Measurements from ENCODE around the gene F7. TPM values are rescaled to one million over a fixed set of nuclear protein-coding genes. Genes with fewer than 3 reads are reported as not detected.

F7 gene
- total and polyA plus RNA-seq, 2 of the 4 experiments (the other 2 are of a cell fraction), result under 0.01 to 0.07 TPM

DNA sequence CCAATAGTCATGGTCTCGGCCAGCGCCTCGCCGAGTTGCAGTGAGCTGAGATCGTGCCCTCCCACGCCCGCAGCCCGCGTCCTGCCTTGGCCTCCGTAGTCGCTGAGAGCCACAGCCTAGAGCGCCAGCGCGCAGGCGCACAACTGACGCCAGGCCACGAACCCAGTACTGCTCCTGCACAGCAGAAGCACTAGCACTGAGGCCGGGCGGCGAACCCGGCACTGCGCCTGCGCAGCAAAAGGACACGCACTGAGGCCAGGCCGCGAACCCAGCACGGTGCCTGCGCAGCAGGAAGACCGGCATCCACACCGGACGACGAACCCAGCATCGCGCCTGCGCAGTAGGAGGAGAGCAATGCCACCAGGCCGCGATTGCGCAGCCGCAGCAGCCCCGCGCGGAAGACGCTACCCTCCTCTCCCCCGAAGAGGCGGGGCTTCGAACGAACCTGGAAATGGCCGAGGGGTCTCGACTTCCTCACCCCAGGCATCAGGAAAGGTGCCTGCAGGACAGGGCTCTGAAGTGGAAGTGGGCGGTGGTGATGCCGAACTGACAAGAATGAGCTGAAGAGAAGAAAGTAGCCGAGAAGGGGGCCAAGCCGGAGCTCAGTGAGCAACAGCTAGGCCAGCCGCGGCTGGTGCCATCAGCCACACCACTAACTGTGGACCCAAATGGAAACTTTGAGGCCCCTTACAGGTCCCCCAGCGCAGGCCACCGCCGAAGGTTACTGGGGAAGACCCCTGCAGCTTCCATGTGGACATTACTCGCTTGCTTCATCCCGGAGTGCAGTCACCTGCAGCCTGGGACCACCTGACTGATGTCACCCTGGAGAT lies 24.5 kb downstream of the F7 start:
- H4K5ac ChIP-seq (ENCODE audit: low read depth, low read length), result no peak overlapping the region; the same call in 1 of the 2 replicates
- no peaks in the 10 kb centered on the region for H3K79me1 ChIP-seq (ENCODE audit: low read depth in 1 of 2, low read length in 2 of 2)
- no peak overlapping the region for H3K9ac ChIP-seq (ENCODE audit: low read depth, low read length)
- no peak overlapping the region for H3K4me2 ChIP-seq (ENCODE audit: low read depth, low read length)
- ATAC-seq (ENCODE audit: low read depth) (peak; percentile 11; the same call in 1 of the 2 replicates), DNase-seq (no peak)
- H3K4me3 ChIP-seq (ENCODE audit: insufficient read depth, low read depth, low read length), result no peak overlapping the region
- peak overlapping the region; percentile 73 for H2AFZ ChIP-seq (replicated peaks; ENCODE audit: low read length, poor library complexity)
- in situ Hi-C loops (cut with MboI; ENCODE audit: low sequenced_read_pairs) (no loop called here), intact Hi-C loops (cut with micrococcal nuclease) (no loop called here), dilution Hi-C loops (cut with HindIII; ENCODE audit: low sequenced_read_pairs, unreplicated experiment) (no loop called here)
- H2BK20ac ChIP-seq (ENCODE audit: low read depth, low read length), result no peak overlapping the region
- no peak overlapping the region for H3K27ac ChIP-seq (ENCODE audit: insufficient read depth, low read length)
- TF ChIP-seq, protein P1, sequence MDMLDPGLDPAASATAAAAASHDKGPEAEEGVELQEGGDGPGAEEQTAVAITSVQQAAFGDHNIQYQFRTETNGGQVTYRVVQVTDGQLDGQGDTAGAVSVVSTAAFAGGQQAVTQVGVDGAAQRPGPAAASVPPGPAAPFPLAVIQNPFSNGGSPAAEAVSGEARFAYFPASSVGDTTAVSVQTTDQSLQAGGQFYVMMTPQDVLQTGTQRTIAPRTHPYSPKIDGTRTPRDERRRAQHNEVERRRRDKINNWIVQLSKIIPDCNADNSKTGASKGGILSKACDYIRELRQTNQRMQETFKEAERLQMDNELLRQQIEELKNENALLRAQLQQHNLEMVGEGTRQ (IDR thresholded peaks at IDR 0.05; ENCODE audit: low read depth, low read length), result no peak
- no peak for TF ChIP-seq SMC3 (IDR thresholded peaks at IDR 0.05; ENCODE audit: low read depth, low read length)
- no peak for TF ChIP-seq MAZ (IDR thresholded peaks at IDR 0.05; ENCODE audit: borderline replicate concordance, low read depth, low read length)
- no peak for TF ChIP-seq RFX5 (IDR thresholded peaks at IDR 0.05; ENCODE audit: low read depth, low read length)
- TF ChIP-seq BHLHE40 (IDR thresholded peaks at IDR 0.05; ENCODE audit: low read depth, low read length), result no peak
- no peak for TF ChIP-seq RCOR1 (IDR thresholded peaks at IDR 0.05; ENCODE audit: insufficient replicate concordance, low read length)
- TF ChIP-seq, protein P2, sequence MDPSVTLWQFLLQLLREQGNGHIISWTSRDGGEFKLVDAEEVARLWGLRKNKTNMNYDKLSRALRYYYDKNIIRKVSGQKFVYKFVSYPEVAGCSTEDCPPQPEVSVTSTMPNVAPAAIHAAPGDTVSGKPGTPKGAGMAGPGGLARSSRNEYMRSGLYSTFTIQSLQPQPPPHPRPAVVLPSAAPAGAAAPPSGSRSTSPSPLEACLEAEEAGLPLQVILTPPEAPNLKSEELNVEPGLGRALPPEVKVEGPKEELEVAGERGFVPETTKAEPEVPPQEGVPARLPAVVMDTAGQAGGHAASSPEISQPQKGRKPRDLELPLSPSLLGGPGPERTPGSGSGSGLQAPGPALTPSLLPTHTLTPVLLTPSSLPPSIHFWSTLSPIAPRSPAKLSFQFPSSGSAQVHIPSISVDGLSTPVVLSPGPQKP (IDR thresholded peaks at IDR 0.05; ENCODE audit: borderline replicate concordance, low read depth, low read length), result no peak
- TF ChIP-seq CHD1 (IDR thresholded peaks at IDR 0.05; ENCODE audit: low read depth, low read length), result no peak
- no peak for TF ChIP-seq RAD21 (IDR thresholded peaks at IDR 0.05; ENCODE audit: low read length)
- TF ChIP-seq MAFK (IDR thresholded peaks at IDR 0.05; ENCODE audit: low read depth, low read length), result no peak
- TF ChIP-seq POLR2A (IDR thresholded peaks at IDR 0.05; ENCODE audit: low read depth, low read length), result no peak
- TF ChIP-seq CTCF (conservative IDR thresholded peaks at IDR 0.05; ENCODE audit: low read depth, low read length), result no peak
- no peak overlapping the region for H3K56ac ChIP-seq (ENCODE audit: extremely low read depth, insufficient read depth, low read length)
- H3K9me3 ChIP-seq (ENCODE audit: control insufficient read depth, insufficient read depth, low read length), result no peaks in the 10 kb centered on the region
- no peak overlapping the region for H2BK5ac ChIP-seq (ENCODE audit: low read depth, low read length, poor library complexity, severe bottlenecking)
- H2AK5ac ChIP-seq (ENCODE audit: low read depth, low read length), result no peak overlapping the region
- no peak overlapping the region for H2AK9ac ChIP-seq (replicated peaks; ENCODE audit: low read depth, low read length, poor library complexity)
- H4K20me1 ChIP-seq (ENCODE audit: insufficient read depth, low read length), result no peaks in the 10 kb centered on the region
- H3K36me3 ChIP-seq (ENCODE audit: control insufficient read depth, insufficient read depth, low read length), result no peaks in the 10 kb centered on the region
- no peak overlapping the region for H4K8ac ChIP-seq (ENCODE audit: low read depth in 2 of 2, low read length in 2 of 2)
- no peak overlapping the region for H3K18ac ChIP-seq (ENCODE audit: low read depth, low read length)
- no peak overlapping the region for H3K14ac ChIP-seq (replicated peaks; ENCODE audit: low read depth, low read length)
- BruUV-seq (replicated peaks), result no TSS peak
- no peak overlapping the region for H3K23ac ChIP-seq (ENCODE audit: low read depth, low read length)
- 91% methylated on average over 10 of the region's 60 CpGs; no CpG with 5 or more reads in 1 of the 2 experiments for WGBS, 2 experiments (ENCODE audit: extremely low coverage in 2 of 2, insufficient read length in 1 of 2)
- no peak overlapping the region for H2BK15ac ChIP-seq (ENCODE audit: low read depth, low read length)
- H3K4ac ChIP-seq (ENCODE audit: low read depth, low read length), result no peak overlapping the region
- H2BK120ac ChIP-seq (ENCODE audit: low read depth, low read length), result no peak overlapping the region
- ChIA-PET CTCF (no interaction called here), POLR2A (ENCODE audit: unreplicated experiment) (no interaction called here)
- H3K9me1 ChIP-seq (ENCODE audit: insufficient read depth, low read length), result no peaks in the 10 kb centered on the region
- no peak overlapping the region for H4K91ac ChIP-seq (ENCODE audit: insufficient read depth, low read depth, low read length)
- peaks cover 14% of the 10 kb centered on the region for H3K27me3 ChIP-seq (ENCODE audit: control insufficient read depth, insufficient read depth, low read length)
- H3K4me1 ChIP-seq (ENCODE audit: control insufficient read depth, insufficient read depth, low read length), result no peaks in the 10 kb centered on the region
